ENCODE results near the gene YDJC. TPM values are rescaled to one million over a fixed set of nuclear protein-coding genes. Genes with fewer than 3 reads are reported as not detected.

YDJC gene
- total and polyA plus RNA-seq, 2 of the 13 experiments (the other 11 are each of a cell fraction or from before 2014, with no cell fraction given), result 15.3 to 32.0 TPM

GRCh38 chr22:21642584-21643448, 13.0 kb upstream of the YDJC start (continued):
- peak; percentile 47; the same call in 1 of the 2 replicates for TF ChIP-seq TFDP2 (CRISPR knock-in tag; IDR thresholded peaks at IDR 0.05)
- TF ChIP-seq ZNF33B (CRISPR knock-in tag; IDR thresholded peaks at IDR 0.05), result no peak
- TF ChIP-seq SMAD3 (CRISPR knock-in tag; IDR thresholded peaks at IDR 0.05), result 0 out of 2 replicates have a peak, but pooled peaks have one; percentile 52
- peak; percentile 87 for TF ChIP-seq THRA (CRISPR knock-in tag; IDR thresholded peaks at IDR 0.05; ENCODE audit: borderline replicate concordance)
- TF ChIP-seq KAT8 (CRISPR knock-in tag; IDR thresholded peaks at IDR 0.05), result 0 out of 2 replicates have a peak, but pooled peaks have one; percentile 54
- peak; percentile 59 for TF ChIP-seq ZBTB42 (CRISPR knock-in tag; IDR thresholded peaks at IDR 0.05)
- TF ChIP-seq SMYD3 (CRISPR knock-in tag; IDR thresholded peaks at IDR 0.05), result no peak
- no peak for TF ChIP-seq MLX (CRISPR knock-in tag; IDR thresholded peaks at IDR 0.05)
- 0 out of 2 replicates have a peak, but pooled peaks have one; percentile 50 for TF ChIP-seq TIGD3 (CRISPR knock-in tag; IDR thresholded peaks at IDR 0.05; ENCODE audit: borderline replicate concordance)
- no peak for TF ChIP-seq GABPA (IDR thresholded peaks at IDR 0.05; ENCODE audit: low read depth, low read length)
- TF ChIP-seq GABPA (CRISPR knock-in tag; IDR thresholded peaks at IDR 0.05; ENCODE audit: low read depth), result 0 out of 2 replicates have a peak, but pooled peaks have one; percentile 11
- peak; percentile 40; the same call in 1 of the 2 replicates for TF ChIP-seq SIN3A (IDR thresholded peaks at IDR 0.05; ENCODE audit: borderline replicate concordance, low read depth, low read length)
- peak; percentile 34; the same call in 1 of the 2 replicates for TF ChIP-seq GATAD1 (CRISPR knock-in tag; IDR thresholded peaks at IDR 0.05)
- TF ChIP-seq ZNF839 (CRISPR knock-in tag; IDR thresholded peaks at IDR 0.05; ENCODE audit: borderline replicate concordance), result 0 out of 2 replicates have a peak, but pooled peaks have one; percentile 12
- no peak for TF ChIP-seq U2AF1 (optimal IDR thresholded peaks at IDR 0.05; ENCODE audit: low read depth, low read length)
- peak; percentile 29 for TF ChIP-seq HNRNPLL (IDR thresholded peaks at IDR 0.05; ENCODE audit: low read depth, low read length, poor library complexity, severe bottlenecking)
- 0 out of 2 replicates have a peak, but pooled peaks have one; percentile 15 for TF ChIP-seq ZBTB25 (CRISPR knock-in tag; IDR thresholded peaks at IDR 0.05)
- TF ChIP-seq ZFX (CRISPR knock-in tag; IDR thresholded peaks at IDR 0.05; ENCODE audit: low read depth), result peak; percentile 8; the same call in 1 of the 2 replicates
- TF ChIP-seq KDM2A (CRISPR knock-in tag; IDR thresholded peaks at IDR 0.05; ENCODE audit: borderline replicate concordance, low read depth), result peak; percentile 49; the same call in 1 of the 2 replicates
- TF ChIP-seq XRCC5 (optimal IDR thresholded peaks at IDR 0.05; ENCODE audit: low read length), result peak; percentile 90
- TF ChIP-seq MIXL1 (CRISPR knock-in tag; IDR thresholded peaks at IDR 0.05), result peak; percentile 24; the same call in 1 of the 2 replicates
- TF ChIP-seq GATAD2A (CRISPR knock-in tag; IDR thresholded peaks at IDR 0.05), result no peak
- peak; percentile 91 for TF ChIP-seq ZNF263 (CRISPR knock-in tag; IDR thresholded peaks at IDR 0.05)
- TF ChIP-seq ZNF782 (CRISPR knock-in tag; IDR thresholded peaks at IDR 0.05; ENCODE audit: borderline replicate concordance), result peak; percentile 24; the same call in 1 of the 2 replicates
- TF ChIP-seq AKAP8 (CRISPR knock-in tag; IDR thresholded peaks at IDR 0.05), result peak; percentile 26; the same call in 1 of the 2 replicates
